ENCODE results near the gene CDH23.

- TF ChIP-seq CTCF (IDR thresholded peaks at IDR 0.05) (peak in 1 of 5 experiments; percentile 2), POLR2A (IDR thresholded peaks at IDR 0.05) (peak in 1 of 2 donors; percentile 27), EP300 (IDR thresholded peaks at IDR 0.05) (peak; percentile 75 to 95)
Measured at GRCh38 chr10:71860243-71861029, 463.7 kb downstream of the CDH23 start.
